Glomerular visceral epithelial cell (primary cell): ENCODE measurements around the gene XIRP1.

Source experiments
- DNase-seq: peaks from one replicate; pipeline ENCODE4 v3.0.0-alpha.2; 2016; ENCODE audit errors: extremely low spot score

Gene XIRP1

GRCh38 chr3:39166134-39166710 lies 26.2 kb downstream of the XIRP1 start:
- DNase-seq = peak; percentile 73

GRCh38 chr3:39165518-39165917 lies 26.9 kb downstream of the XIRP1 start:
- DNase-seq = no peak

GRCh38 chr3:39164414-39164813 lies 28.0 kb downstream of the XIRP1 start:
- no peak for DNase-seq

- DNase-seq = no peak
Observed at GRCh38 chr3:39158148-39158715, 34.2 kb downstream of the XIRP1 start.

- no peak for DNase-seq
Observed at GRCh38 chr3:39157359-39157758, 35.0 kb downstream of the XIRP1 start.

GRCh38 chr3:39156421-39156820 lies 36.0 kb downstream of the XIRP1 start:
- DNase-seq = no peak

GRCh38 chr3:39154280-39155021 lies 37.9 kb downstream of the XIRP1 start:
- peak; percentile 51 for DNase-seq

GRCh38 chr3:39153977-39154279 lies 38.5 kb downstream of the XIRP1 start:
- no peak for DNase-seq

GRCh38 chr3:39150803-39151631 lies 41.4 kb downstream of the XIRP1 start:
- peak; percentile 95 for DNase-seq

GRCh38 chr3:39150148-39150802 lies 42.1 kb downstream of the XIRP1 start:
- DNase-seq = peak; percentile 26

GRCh38 chr3:39149498-39150147 lies 42.8 kb downstream of the XIRP1 start:
- DNase-seq = no peak

GRCh38 chr3:39149059-39149455 lies 43.3 kb downstream of the XIRP1 start:
- DNase-seq = no peak

GRCh38 chr3:39148435-39149058 lies 43.8 kb downstream of the XIRP1 start:
- DNase-seq = no peak

GRCh38 chr3:39147711-39148434 lies 44.5 kb downstream of the XIRP1 start:
- peak; percentile 56 for DNase-seq

- peak; percentile 96 for DNase-seq
Observed at GRCh38 chr3:39146611-39147591, 45.5 kb downstream of the XIRP1 start.

- DNase-seq = no peak
Observed at GRCh38 chr3:39146083-39146501, 46.3 kb downstream of the XIRP1 start.

GRCh38 chr3:39144748-39145380 lies 47.5 kb downstream of the XIRP1 start:
- DNase-seq = no peak

GRCh38 chr3:39144095-39144747 lies 48.2 kb downstream of the XIRP1 start:
- DNase-seq = no peak
